LNCaP clone FGC (cell line): ENCODE results near the gene DNAJC18.
A peak's percentile ranks its signal among the peaks of the same experiment; 100 is the strongest.
"Not testable (repeated sequence)": the region's sequence is repeated elsewhere in the genome, so short reads cannot be mapped to it uniquely, and the experiment has no call there.

ENCODE experiments used
- DNase-seq: peaks from one replicate; pipeline ENCODE4 v3.0.0-alpha.2; 2011; ENCODE audit warnings: low read depth
- H3K4me3 ChIP-seq: 2 replicates; pipeline ENCODE4 v1.5.1; 2011; ENCODE audit warnings: mild to moderate bottlenecking, low read depth, low read length, control low read depth
- CTCF ChIP-seq: IDR thresholded peaks from 2 replicates; pipeline ENCODE4 v1.5.1; 2012; ENCODE audit warnings: mild to moderate bottlenecking; ENCODE audit not compliant: control insufficient read depth, insufficient read depth; ENCODE audit errors: extremely low read depth

The DNAJC18 gene

GRCh38 chr5:139389701-139390638 lies 49.4 kb downstream of the DNAJC18 start, which contains the start of gene MZB1:
Gene MZB1 (minus strand): TSS chr5:139389913. CDS start chr5:139389856, 57 bp downstream.
- no peak for DNase-seq
- no peak for TF ChIP-seq CTCF
- peak within 1 kb of the TSS; percentile 64 for H3K4me3 ChIP-seq

- H3K4me3 ChIP-seq = peak overlapping the region; percentile 64
Measured at GRCh38 chr5:139388198-139388821, 51.0 kb downstream of the DNAJC18 start.

GRCh38 chr5:139387611-139388197 lies 51.6 kb downstream of the DNAJC18 start:
- no peak for TF ChIP-seq CTCF
- DNase-seq = no peak
- peak overlapping the region; percentile 64 for H3K4me3 ChIP-seq

More at GRCh38 chr5:139388198-139388821, 51.0 kb downstream of the DNAJC18 start:
- DNase-seq = peak; percentile 72
- TF ChIP-seq CTCF = no peak

GRCh38 chr5:139386956-139387355 lies 52.4 kb downstream of the DNAJC18 start:
- DNase-seq, H3K4me3 ChIP-seq: not testable (repeated sequence)

GRCh38 chr5:139386050-139386438 lies 53.3 kb downstream of the DNAJC18 start:
- no peak overlapping the region for H3K4me3 ChIP-seq
- TF ChIP-seq CTCF = no peak
- DNase-seq = no peak

GRCh38 chr5:139385061-139386049 lies 54.0 kb downstream of the DNAJC18 start:
- no peak for DNase-seq
- TF ChIP-seq CTCF = no peak
- no peak overlapping the region for H3K4me3 ChIP-seq
